HG03469 (cell line): ENCODE results near the gene GLRA1.
A peak's percentile ranks its signal among the peaks of the same experiment; 100 is the strongest.
"Not testable (repeated sequence)": the region's sequence is repeated elsewhere in the genome, so short reads cannot be mapped to it uniquely, and the experiment has no call there.

ENCODE experiments used
- ATAC-seq: cut with Tn5 transposase; IDR thresholded peaks from one replicate; pipeline ENCODE4 v1.9.1; 2021; ENCODE audit warnings: mild to moderate bottlenecking, moderate library complexity, moderate number of reproducible peaks; ENCODE audit not compliant: unreplicated experiment

Gene GLRA1

GRCh38 chr5:151921916-151922315 is 2.7 kb downstream of the GLRA1 start:
- ATAC-seq, result no peak

- ATAC-seq, result no peak
Measured at GRCh38 chr5:151917904-151918303, 6.7 kb downstream of the GLRA1 start.

- no peak for ATAC-seq
Measured at GRCh38 chr5:151913425-151913824, 11.2 kb downstream of the GLRA1 start.

GRCh38 chr5:151912360-151912759 is 12.3 kb downstream of the GLRA1 start:
- no peak for ATAC-seq

- no peak for ATAC-seq
Measured at GRCh38 chr5:151911011-151911410, 13.6 kb downstream of the GLRA1 start.

GRCh38 chr5:151909628-151910027 is 15.0 kb downstream of the GLRA1 start:
- ATAC-seq, result no peak

- no peak for ATAC-seq
Measured at GRCh38 chr5:151906246-151906645, 18.4 kb downstream of the GLRA1 start.

- ATAC-seq, result no peak
Measured at GRCh38 chr5:151905557-151905961, 19.1 kb downstream of the GLRA1 start.

GRCh38 chr5:151904909-151905308 is 19.7 kb downstream of the GLRA1 start:
- ATAC-seq, result no peak

- no peak for ATAC-seq
Measured at GRCh38 chr5:151904127-151904526, 20.5 kb downstream of the GLRA1 start.

GRCh38 chr5:151903243-151903653 is 21.4 kb downstream of the GLRA1 start:
- ATAC-seq, result peak; percentile 96

GRCh38 chr5:151902215-151902614 is 22.4 kb downstream of the GLRA1 start:
- no peak for ATAC-seq

- ATAC-seq, result no peak
Measured at GRCh38 chr5:151901611-151902010, 23.0 kb downstream of the GLRA1 start.

GRCh38 chr5:151900891-151901290 is 23.8 kb downstream of the GLRA1 start:
- ATAC-seq, result no peak

- ATAC-seq, result no peak
Measured at GRCh38 chr5:151899399-151899798, 25.3 kb downstream of the GLRA1 start.

GRCh38 chr5:151897896-151898295 is 26.8 kb downstream of the GLRA1 start:
- ATAC-seq, result no peak

GRCh38 chr5:151897020-151897552 is 27.6 kb downstream of the GLRA1 start:
- ATAC-seq, result no peak

GRCh38 chr5:151896031-151896691 is 28.5 kb downstream of the GLRA1 start:
- no peak for ATAC-seq

GRCh38 chr5:151895660-151896030 is 29.0 kb downstream of the GLRA1 start:
- ATAC-seq, result no peak

- ATAC-seq, result not testable (repeated sequence)
Measured at GRCh38 chr5:151893485-151893884, 31.2 kb downstream of the GLRA1 start.

- no peak for ATAC-seq
Measured at GRCh38 chr5:151892393-151892792, 32.3 kb downstream of the GLRA1 start.

GRCh38 chr5:151890299-151890698 is 34.4 kb downstream of the GLRA1 start:
- ATAC-seq, result no peak

- no peak for ATAC-seq
Measured at GRCh38 chr5:151889614-151890013, 35.0 kb downstream of the GLRA1 start.
